ENCODE data around the gene TNNT3. TPM values are rescaled to one million over a fixed set of nuclear protein-coding genes. Genes with fewer than 3 reads are reported as not detected.
A peak's percentile ranks its signal among the peaks of the same experiment; 100 is the strongest.
"Not testable (repeated sequence)": the region's sequence is repeated elsewhere in the genome, so short reads cannot be mapped to it uniquely, and the experiment has no call there.

The TNNT3 gene
- total RNA-seq, 2 donors from 2014 or later: 4.5 to 8.4 TPM

GRCh38 chr11:1882265-1883238 lies 37.0 kb upstream of the TNNT3 start:
- TF ChIP-seq POLR2AphosphoS5 (IDR thresholded peaks at IDR 0.05) (peak; percentile 29), POLR2A (IDR thresholded peaks at IDR 0.05) (no peak), CTCF (IDR thresholded peaks at IDR 0.05) (peak; percentile 77 to 92 (median 89))
- WGBS: 32% methylated on average over 22 of the region's 23 CpGs
- intact Hi-C loops (cut with DNase I): loop anchor here (5.0 kb wide), 3 partner anchors 35 to 270 kb away; partner anchors contain the start of genes TNNI2 and TNNT3
- Histone ChIP-seq H3K27me3 (replicated peaks; ENCODE audit: insufficient read depth) (no peaks in the 10 kb centered on the region), H3K27ac (no peak overlapping the region), H3K4me3 (no peak overlapping the region), H3K9me3 (no peaks in the 10 kb centered on the region), H3K36me3 (no peaks in the 10 kb centered on the region), H3K4me1 (replicated peaks) (no peaks in the 10 kb centered on the region)
- DNase-seq (ENCODE audit: low spot score): peak; percentile 63

- TF ChIP-seq CTCF (IDR thresholded peaks at IDR 0.05) (no peak), POLR2A (IDR thresholded peaks at IDR 0.05) (no peak), POLR2AphosphoS5 (IDR thresholded peaks at IDR 0.05) (no peak)
- Histone ChIP-seq H3K4me3 (no peak overlapping the region), H3K27me3 (replicated peaks; ENCODE audit: insufficient read depth) (no peaks in the 10 kb centered on the region), H3K36me3 (no peaks in the 10 kb centered on the region), H3K4me1 (replicated peaks) (no peaks in the 10 kb centered on the region), H3K27ac (no peak overlapping the region), H3K9me3 (no peaks in the 10 kb centered on the region)
- intact Hi-C loops (cut with DNase I): loop anchor here (5.0 kb wide), 3 partner anchors 34 to 269 kb away; partner anchors contain the start of genes TNNI2 and TNNT3
- DNase-seq (ENCODE audit: low spot score): no peak
- 90% methylated on average over 14 of the region's 14 CpGs for WGBS
These were observed 35.9 kb upstream of the TNNT3 start for GRCh38 chr11:1883346-1884302.

- no peak for DNase-seq (ENCODE audit: low spot score)
- no peaks in the 10 kb centered on the region for H3K36me3 ChIP-seq
- H3K4me1 ChIP-seq (replicated peaks): no peaks in the 10 kb centered on the region
- no peak overlapping the region for H3K27ac ChIP-seq
- no peaks in the 10 kb centered on the region for H3K27me3 ChIP-seq (replicated peaks; ENCODE audit: insufficient read depth)
- intact Hi-C loops (cut with DNase I): loop anchor here (5.0 kb wide), 3 partner anchors 33 to 268 kb away; partner anchors contain the start of genes TNNI2 and TNNT3
- H3K4me3 ChIP-seq: no peak overlapping the region
- 92% methylated on average over 5 of the region's 5 CpGs for WGBS
- TF ChIP-seq POLR2A (IDR thresholded peaks at IDR 0.05): no peak
- TF ChIP-seq POLR2AphosphoS5 (IDR thresholded peaks at IDR 0.05): no peak
- no peak for TF ChIP-seq CTCF (IDR thresholded peaks at IDR 0.05)
- H3K9me3 ChIP-seq: no peaks in the 10 kb centered on the region
These were observed 35.2 kb upstream of the TNNT3 start for GRCh38 chr11:1884303-1884700.

- intact Hi-C loops (cut with DNase I); H3K27me3 ChIP-seq (replicated peaks; ENCODE audit: insufficient read depth); H3K27ac ChIP-seq; H3K36me3 ChIP-seq; H3K9me3 ChIP-seq; DNase-seq (ENCODE audit: low spot score); H3K4me1 ChIP-seq (replicated peaks); H3K4me3 ChIP-seq: not testable (repeated sequence)
- WGBS: 86% methylated on average over 13 of the region's 13 CpGs
These were observed 33.0 kb upstream of the TNNT3 start for GRCh38 chr11:1886551-1886950.

Data from prostate gland (tissue), 2 donors.